ENCODE data around the gene GALNT7.
"Not testable (repeated sequence)": the region's sequence is repeated elsewhere in the genome, so short reads cannot be mapped to it uniquely, and the experiment has no call there.

The GALNT7 gene

DNA sequence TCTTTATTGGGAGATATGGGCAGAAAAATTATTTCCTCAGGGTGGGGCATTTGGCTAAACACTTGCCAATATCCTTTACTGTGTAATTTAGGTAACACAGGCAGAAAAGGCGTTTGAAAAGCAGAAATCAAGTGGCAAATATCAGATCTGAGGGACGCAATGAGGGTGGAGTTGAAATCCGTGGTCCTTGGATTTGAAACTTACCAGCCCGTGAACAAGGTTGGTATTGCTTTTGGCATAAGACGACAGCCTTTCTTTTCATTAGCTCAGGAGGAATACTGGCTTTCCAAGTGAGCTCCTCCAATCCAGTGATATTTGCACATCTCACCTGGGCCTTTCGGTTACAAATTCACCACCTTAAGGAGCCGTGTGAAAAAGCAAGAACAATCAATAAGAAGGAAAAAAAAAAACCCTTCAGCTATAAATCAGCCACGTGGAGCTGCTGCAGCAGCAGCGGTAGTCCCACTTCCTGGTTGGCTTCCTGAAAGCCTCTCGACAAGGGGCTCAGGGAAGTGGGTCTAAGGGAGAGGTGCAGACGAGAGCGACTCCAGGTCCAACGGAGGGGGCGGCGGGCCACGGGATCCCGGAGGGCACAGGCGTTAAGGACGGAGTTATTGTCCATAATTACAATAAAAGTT, 734 bp upstream of the GALNT7 start:
- no peak for DNase-seq (ENCODE audit: low read depth)

DNA sequence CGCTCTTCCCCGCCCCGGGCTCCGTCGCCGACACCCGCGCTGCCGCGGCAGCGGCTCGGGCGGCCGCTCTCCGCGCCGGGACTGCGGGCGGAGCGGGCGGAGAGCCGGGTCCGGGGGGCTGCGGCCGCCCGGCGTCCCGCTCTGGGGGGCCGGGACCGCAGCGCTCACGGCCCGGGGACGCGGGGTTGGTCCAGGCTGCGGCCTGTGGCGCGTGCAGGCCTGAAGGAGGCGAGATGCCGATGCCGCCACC, 492 bp downstream of the GALNT7 start:
- DNase-seq (ENCODE audit: low read depth), result no peak

DNA sequence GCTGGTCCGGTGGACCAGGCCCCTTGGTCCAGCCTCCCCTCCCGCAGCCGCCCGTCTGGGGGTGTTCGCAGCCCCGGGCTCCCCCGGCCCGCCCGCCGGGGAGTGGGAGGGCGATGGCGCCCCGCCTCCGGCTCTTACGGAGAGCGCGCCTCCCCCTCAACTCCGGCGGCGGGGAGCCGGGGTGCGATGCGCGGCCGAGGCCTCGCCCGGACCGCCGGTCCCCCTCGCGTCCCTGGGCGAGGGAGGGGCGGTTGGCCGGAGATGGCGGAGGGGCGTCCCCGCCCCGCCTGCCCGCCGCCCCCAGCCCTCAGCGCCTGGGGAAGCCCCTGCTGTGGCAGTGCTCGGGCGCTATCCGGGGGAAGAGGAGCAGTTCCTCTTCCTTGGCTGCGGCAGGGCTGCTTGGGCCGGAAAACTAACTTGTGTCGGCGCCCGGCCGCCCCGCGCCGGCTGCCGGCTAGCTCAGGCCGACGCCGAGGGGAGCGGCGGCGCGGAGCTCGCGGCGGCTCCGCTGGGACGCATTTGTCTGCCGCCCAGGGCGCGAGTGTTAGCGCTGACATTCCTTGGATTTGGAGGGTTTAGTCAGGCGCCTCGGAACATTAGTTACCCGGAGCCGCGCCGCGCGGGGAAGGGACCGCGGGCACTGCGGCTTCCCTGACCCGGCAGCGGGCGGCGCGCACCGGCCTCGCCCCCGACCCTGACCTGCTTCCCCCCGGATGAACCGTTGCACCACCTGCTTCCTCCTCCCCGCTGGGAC, 994 bp downstream of the GALNT7 start:
- peak; percentile 35 for DNase-seq (ENCODE audit: low read depth)

- DNase-seq (ENCODE audit: low read depth), result no peak
Measured at GRCh38 chr4:173170182-173170778, 1.7 kb downstream of the GALNT7 start.

GRCh38 chr4:173171098-173171497, 2.5 kb downstream of the GALNT7 start:
- no peak for DNase-seq (ENCODE audit: low read depth)

DNA sequence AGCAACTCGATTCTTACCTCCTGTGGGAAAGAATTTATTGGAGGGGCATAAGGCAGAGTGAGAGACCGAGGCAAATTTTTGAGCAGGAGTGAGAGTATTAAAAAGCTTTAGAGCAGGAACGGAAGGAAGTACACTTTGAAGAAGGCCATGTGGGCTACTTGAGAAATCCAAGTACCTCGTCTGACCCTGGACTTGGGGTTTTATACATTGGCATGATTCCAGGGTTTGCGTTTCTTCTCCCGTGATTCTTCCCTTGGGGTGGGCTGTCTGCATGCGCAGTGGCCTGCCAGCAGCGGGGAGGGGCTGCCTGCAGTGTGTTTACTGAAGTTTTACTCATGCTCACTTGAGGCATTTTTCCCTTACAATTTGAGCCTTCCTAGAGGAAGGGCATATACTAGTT, 3.4 kb downstream of the GALNT7 start:
- DNase-seq (ENCODE audit: low read depth), result no peak

DNA sequence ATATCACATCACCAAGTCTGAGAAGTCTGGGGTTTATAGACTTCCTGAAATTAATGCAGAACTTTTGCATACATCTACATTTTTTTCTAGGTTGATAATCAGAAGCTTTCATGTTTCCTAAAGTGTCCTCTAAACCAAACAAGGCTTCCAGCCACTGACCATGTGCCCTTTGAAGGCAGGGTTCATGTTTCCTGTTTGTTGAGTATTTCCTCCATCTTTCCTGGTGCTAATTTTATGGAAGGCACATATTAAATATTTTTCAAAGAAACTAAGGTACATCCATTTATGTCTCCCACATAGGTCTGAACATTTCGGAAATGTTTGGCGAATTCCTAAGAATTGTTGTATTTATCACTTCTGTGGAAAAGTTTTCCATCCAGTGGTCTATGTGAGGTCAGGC, 5.6 kb downstream of the GALNT7 start:
- no peak for DNase-seq (ENCODE audit: low read depth)

- no peak for DNase-seq (ENCODE audit: low read depth)
Measured at GRCh38 chr4:173174594-173175012, 6.0 kb downstream of the GALNT7 start.

- no peak for DNase-seq (ENCODE audit: low read depth)
Measured at GRCh38 chr4:173176010-173176409, 7.4 kb downstream of the GALNT7 start.

DNA sequence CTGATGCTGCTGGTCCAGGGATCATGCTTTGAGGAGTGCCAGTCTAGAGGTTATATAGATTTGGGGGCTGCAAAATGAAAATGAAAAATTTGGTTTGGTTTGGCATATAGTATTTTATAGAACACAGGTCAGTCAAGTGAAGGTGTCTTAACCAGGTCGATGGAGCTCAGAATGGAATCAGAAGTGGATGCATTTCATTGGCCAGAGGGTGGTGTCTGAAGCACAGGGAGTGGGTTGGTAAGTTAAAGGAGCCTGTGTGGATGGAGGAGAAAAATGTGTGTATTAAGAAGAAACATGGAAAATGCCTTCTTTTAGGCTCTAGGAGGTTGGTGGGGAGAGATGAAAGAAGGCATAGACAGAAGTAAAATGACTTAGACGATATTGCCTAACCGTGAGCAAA, 8.6 kb downstream of the GALNT7 start:
- DNase-seq (ENCODE audit: low read depth), result no peak

GRCh38 chr4:173178144-173178543, 9.5 kb downstream of the GALNT7 start:
- no peak for DNase-seq (ENCODE audit: low read depth)

DNA sequence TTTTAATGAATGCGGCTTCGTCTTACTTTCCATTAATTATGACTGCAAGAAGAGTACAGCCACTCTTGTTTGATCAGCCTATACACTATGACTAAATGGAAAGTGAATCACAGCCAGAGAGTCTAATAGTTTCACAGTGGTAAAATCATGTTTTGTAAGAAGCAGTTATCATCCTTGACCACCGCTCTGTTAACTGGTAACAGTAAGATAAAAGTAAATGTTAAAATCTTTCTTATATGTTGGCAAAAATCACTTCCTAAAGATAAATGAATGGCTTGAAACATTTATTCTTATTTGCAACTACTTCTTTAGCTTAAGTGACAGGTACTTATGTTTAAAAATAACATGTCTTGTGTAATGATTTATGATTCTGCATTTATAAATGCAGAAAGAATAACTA, 13.2 kb downstream of the GALNT7 start:
- DNase-seq (ENCODE audit: low read depth), result no peak

GRCh38 chr4:173182403-173182802, 13.8 kb downstream of the GALNT7 start:
- DNase-seq (ENCODE audit: low read depth), result no peak

- DNase-seq (ENCODE audit: low read depth), result not testable (repeated sequence)
Measured at GRCh38 chr4:173183659-173184247, 15.1 kb downstream of the GALNT7 start.

DNA sequence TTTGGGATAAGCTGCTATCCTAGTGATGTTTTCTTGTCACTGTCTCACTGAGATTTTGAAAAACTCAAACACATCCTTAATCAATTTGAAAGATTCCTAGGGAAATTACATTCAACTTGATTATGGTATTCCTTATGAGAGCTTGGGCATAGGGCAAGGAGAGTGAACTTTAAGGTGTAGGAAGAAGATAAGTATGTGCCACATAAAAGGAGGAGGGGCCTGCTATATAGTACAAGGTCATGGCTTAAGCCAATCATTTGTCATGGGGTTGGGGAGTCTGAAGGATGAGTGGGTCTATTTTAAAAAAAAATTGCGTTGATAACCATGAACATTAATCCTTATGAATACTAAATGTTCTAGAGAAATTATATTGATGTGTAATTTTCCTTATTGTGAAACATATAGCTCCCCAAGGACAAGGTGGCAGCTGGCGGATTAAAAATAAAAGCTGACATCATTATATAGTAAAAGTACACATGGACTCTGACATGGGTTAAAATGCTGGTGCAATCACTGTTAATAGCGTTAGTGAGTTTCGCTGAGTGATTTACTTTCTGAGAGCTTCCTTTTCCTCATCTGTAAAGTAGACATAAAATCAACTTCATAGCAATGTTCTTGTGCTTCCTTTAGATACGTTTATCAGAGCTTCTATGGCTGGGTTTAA, 17.4 kb downstream of the GALNT7 start:
- DNase-seq (ENCODE audit: low read depth), result no peak

GRCh38 chr4:173187732-173188131, 19.1 kb downstream of the GALNT7 start:
- DNase-seq (ENCODE audit: low read depth), result no peak

- no peak for DNase-seq (ENCODE audit: low read depth)
Measured at GRCh38 chr4:173188648-173189047, 20.0 kb downstream of the GALNT7 start.

DNA sequence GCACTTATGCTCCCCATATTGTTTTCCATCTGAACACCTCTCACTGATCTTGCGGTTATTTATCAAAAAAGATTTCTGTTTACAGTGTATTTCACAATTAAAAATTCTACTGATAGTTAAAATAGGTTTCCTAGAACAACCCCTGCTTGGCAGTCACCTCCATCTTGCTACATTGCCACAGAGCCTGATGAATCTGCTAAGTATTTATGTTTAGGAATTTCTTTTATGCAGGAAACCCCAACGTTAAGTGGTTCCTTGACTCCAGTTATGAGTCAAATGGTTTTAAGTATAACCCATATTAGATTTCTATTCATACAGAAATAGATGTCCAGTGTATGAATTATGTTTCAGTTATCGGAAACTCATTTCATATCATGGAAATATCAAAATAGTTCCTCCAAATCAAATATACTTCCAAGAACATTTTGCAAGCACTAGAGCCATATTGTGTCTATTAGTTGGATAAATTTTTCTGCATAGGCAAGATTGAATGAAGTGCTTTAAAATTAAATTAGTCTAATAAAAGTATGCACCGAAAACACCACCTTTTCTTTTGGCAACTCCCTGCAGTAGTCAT, 20.6 kb downstream of the GALNT7 start:
- no peak for DNase-seq (ENCODE audit: low read depth)

DNA sequence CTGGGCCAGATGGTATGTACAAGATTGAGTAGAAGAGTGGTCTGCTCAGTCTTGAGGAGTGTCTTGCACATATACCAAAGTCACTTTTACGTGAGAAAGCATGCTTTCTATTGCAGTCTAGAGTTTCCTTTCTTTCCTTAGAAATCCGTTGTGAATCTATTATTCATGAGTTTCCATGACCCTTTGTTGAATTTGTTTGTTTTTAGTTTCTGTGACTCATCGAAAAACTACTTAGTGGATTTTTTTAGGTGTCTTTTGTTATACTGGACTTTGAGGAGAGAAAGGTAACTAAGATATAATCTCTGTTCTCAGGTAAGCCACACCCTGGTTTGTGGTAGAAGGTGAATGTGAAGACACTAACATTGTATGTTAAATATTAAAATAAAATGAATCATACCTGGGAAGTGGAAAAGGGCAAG, 23.0 kb downstream of the GALNT7 start:
- DNase-seq (ENCODE audit: low read depth), result no peak

GRCh38 chr4:173192375-173193162, 24.0 kb downstream of the GALNT7 start:
- no peak for DNase-seq (ENCODE audit: low read depth)

- no peak for DNase-seq (ENCODE audit: low read depth)
Measured at GRCh38 chr4:173194157-173194556, 25.5 kb downstream of the GALNT7 start.

DNA sequence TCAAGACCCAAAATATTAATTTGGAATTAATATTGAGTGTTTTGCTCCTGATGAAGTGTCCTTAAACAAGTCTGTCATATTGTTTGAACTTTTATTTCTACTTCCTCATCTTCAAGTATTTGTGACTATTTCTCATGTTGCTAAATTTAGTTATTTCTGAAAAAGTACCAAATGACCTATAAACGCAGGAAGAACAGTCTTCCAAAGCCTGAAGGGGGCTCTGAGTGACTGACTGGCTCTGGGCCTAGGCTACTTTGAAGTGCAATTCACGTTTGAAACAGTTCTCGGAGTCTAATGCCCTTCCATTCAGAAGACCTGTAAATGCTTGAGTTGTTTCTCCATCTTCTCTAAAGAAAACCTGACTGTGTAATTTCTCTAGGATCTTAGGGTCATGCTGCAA, 26.5 kb downstream of the GALNT7 start:
- DNase-seq (ENCODE audit: low read depth), result no peak
